CD4-positive, alpha-beta T cell (primary cell): ENCODE data around the gene FNDC8. TPM values are rescaled to one million over a fixed set of nuclear protein-coding genes. Genes with fewer than 3 reads are reported as not detected.

Experiments used
- ATAC-seq: fragments of 200-7000 bp; cut with Tn5 transposase; one replicate; pipeline ENCODE4 v1.10.0; 2022; ENCODE audit warnings: mild to moderate bottlenecking; ENCODE audit not compliant: poor library complexity
- CTCF ChIA-PET: fragments of 350-600 bp; sonication (Branson Sonifier 250); formaldehyde crosslinking; loops from one replicate; lab custom pipeline; 2021; ENCODE audit warnings: antibody characterized with exemption, inconsistent platforms; lab: Charles Lee
- POLR2A ChIA-PET: fragments of 350-600 bp; sonication (Branson Sonifier 250); formaldehyde crosslinking; loops from one replicate; lab custom pipeline; 2021; ENCODE audit warnings: antibody characterized with exemption, inconsistent platforms; lab: Charles Lee
- DNase-seq, 14 experiments: peaks; one replicate each; pipeline ENCODE4 v3.0.0-alpha.2; 2013 to 2020; ENCODE audit warnings: mixed read lengths in 2 of 14
- H3K27ac ChIP-seq, 2 donors: one replicate each; pipeline versions ENCODE4 v1.5.1 to v1.7.0; 2013; ENCODE audit warnings: low read length in 2 of 2, low read depth in 1 of 2, mild to moderate bottlenecking in 1 of 2
- H3K27me3 ChIP-seq, 2 experiments: 1 replicate in 1 of 2; 2 replicates in 1 of 2; pipeline versions ENCODE4 v1.6.1 to v1.7.0; 2013; ENCODE audit warnings: low read length in 2 of 2, control low read depth in 1 of 2, mild to moderate bottlenecking in 1 of 2, moderate library complexity in 1 of 2; ENCODE audit not compliant: insufficient read depth in 2 of 2, control insufficient read depth in 1 of 2
- H3K36me3 ChIP-seq: one replicate; pipeline ENCODE4 v1.6.1; 2013; ENCODE audit warnings: low read length, control low read depth; ENCODE audit not compliant: insufficient read depth
- H3K4me1 ChIP-seq: one replicate; pipeline ENCODE4 v1.6.1; 2013; ENCODE audit warnings: low read length, control low read depth; ENCODE audit not compliant: insufficient read depth
- H3K4me3 ChIP-seq: one replicate; pipeline ENCODE4 v1.5.1; 2013; ENCODE audit warnings: mild to moderate bottlenecking, low read length, moderate library complexity
- H3K9me3 ChIP-seq, 2 experiments: 1 replicate in 1 of 2; 2 replicates in 1 of 2; pipeline versions ENCODE4 v1.6.1 to v1.7.0; 2013; ENCODE audit warnings: low read length in 2 of 2, mild to moderate bottlenecking in 2 of 2, control low read depth in 1 of 2, moderate library complexity in 1 of 2; ENCODE audit not compliant: control insufficient read depth in 1 of 2, insufficient read depth in 1 of 2
- H3K27ac Mint-ChIP-seq: one replicate; pipeline ENCODE4 v1.8.0; 2020; ENCODE audit warnings: mixed read lengths
- H3K27me3 Mint-ChIP-seq: one replicate; pipeline ENCODE4 v1.8.0; 2021; ENCODE audit warnings: mixed read lengths
- H3K36me3 Mint-ChIP-seq: one replicate; pipeline ENCODE4 v1.8.0; 2021; ENCODE audit warnings: low read depth, mixed read lengths
- H3K4me1 Mint-ChIP-seq: one replicate; pipeline ENCODE4 v1.8.0; 2021; ENCODE audit warnings: low read depth, mixed read lengths
- H3K4me3 Mint-ChIP-seq: one replicate; pipeline ENCODE4 v1.8.0; 2020; ENCODE audit warnings: mild to moderate bottlenecking, mixed read lengths
- H3K9me3 Mint-ChIP-seq: one replicate; pipeline ENCODE4 v1.8.0; 2020; ENCODE audit warnings: mixed read lengths
- intact Hi-C, 2 experiments: fragments of 100-400 bp; cut with DNase I in 1 of 2; cut with micrococcal nuclease in 1 of 2; formaldehyde crosslinking; loops; one replicate each; pipeline versions ENCODE4 v1.15.1 to v1.9.0; 2023 to 2025; cut with DNase I, micrococcal nuclease
- total RNA-seq, 174 experiments: library from RNA in 2 of 174; stranded (reverse) in 2 of 174; gene quantifications; one replicate each; pipeline ENCODE4 v1.2.3 and lab custom pipeline; 2021 to 2026
- TF ChIP-seq, protein P1 (sequence below): fragments of 200-600 bp; IDR thresholded peaks from one replicate; pipeline ENCODE4 v1.8.0; 2022; ENCODE audit warnings: antibody characterized with exemption, mild to moderate bottlenecking

The FNDC8 gene
- total RNA-seq, 2 experiments from 2014 or later = not detected

DNA sequence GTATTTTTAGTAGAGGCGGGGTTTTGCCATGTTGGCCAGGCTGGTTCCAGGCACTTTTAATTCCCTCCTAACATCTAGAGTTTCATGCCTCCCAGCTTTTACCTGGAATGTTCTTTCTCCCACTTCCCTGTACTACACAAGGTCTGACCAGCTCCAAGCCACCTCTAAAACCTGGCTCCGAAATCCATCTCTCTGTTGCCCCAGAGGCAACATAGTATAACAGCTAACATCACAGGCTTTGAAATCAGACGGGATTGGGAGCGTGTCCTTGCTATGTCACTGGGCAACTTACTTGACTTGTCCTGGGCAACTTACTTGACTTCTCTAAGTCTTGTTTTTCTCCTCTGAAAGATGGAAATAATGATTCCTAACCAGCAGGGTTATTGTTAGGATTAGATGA is 41.3 kb downstream of the FNDC8 start:
- peaks cover 53% of the 10 kb centered on the region for H3K4me1 ChIP-seq
- Mint-ChIP-seq H3K27ac (peak overlapping the region; percentile 89), H3K9me3 (no peaks in the 10 kb centered on the region), H3K4me1 (peaks cover 67% of the 10 kb centered on the region), H3K36me3 (no peaks in the 10 kb centered on the region), H3K27me3 (no peaks in the 10 kb centered on the region), H3K4me3 (no peak overlapping the region)
- intact Hi-C loops = loop anchor here (5.0 to 10.0 kb wide), 2 partner anchors 642 to 645 kb away; partner anchors contain the start of gene TAF15 (in 2 of the 2)
- TF ChIP-seq, protein P1, sequence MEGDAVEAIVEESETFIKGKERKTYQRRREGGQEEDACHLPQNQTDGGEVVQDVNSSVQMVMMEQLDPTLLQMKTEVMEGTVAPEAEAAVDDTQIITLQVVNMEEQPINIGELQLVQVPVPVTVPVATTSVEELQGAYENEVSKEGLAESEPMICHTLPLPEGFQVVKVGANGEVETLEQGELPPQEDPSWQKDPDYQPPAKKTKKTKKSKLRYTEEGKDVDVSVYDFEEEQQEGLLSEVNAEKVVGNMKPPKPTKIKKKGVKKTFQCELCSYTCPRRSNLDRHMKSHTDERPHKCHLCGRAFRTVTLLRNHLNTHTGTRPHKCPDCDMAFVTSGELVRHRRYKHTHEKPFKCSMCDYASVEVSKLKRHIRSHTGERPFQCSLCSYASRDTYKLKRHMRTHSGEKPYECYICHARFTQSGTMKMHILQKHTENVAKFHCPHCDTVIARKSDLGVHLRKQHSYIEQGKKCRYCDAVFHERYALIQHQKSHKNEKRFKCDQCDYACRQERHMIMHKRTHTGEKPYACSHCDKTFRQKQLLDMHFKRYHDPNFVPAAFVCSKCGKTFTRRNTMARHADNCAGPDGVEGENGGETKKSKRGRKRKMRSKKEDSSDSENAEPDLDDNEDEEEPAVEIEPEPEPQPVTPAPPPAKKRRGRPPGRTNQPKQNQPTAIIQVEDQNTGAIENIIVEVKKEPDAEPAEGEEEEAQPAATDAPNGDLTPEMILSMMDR = no peak
- ChIA-PET CTCF (interaction anchor here (2.0 kb wide), 1 partner anchor 150 kb away, joined by 5 read pairs; no protein-coding TSS in a partner anchor), POLR2A (interaction anchor here (1.0 to 4.4 kb wide), 4 partner anchors 51 to 377 kb away, joined by 3 to 48 read pairs (median 8); partner anchors contain the start of gene SLFN5)
- DNase-seq (no peak), ATAC-seq (no peak)
- H3K36me3 ChIP-seq = no peaks in the 10 kb centered on the region
- H3K27me3 ChIP-seq = no peaks in the 10 kb centered on the region
- peak overlapping the region in 1 of 2 donors; percentile 62 for H3K27ac ChIP-seq
- H3K4me3 ChIP-seq = no peak overlapping the region
- no peaks in the 10 kb centered on the region for H3K9me3 ChIP-seq

DNA sequence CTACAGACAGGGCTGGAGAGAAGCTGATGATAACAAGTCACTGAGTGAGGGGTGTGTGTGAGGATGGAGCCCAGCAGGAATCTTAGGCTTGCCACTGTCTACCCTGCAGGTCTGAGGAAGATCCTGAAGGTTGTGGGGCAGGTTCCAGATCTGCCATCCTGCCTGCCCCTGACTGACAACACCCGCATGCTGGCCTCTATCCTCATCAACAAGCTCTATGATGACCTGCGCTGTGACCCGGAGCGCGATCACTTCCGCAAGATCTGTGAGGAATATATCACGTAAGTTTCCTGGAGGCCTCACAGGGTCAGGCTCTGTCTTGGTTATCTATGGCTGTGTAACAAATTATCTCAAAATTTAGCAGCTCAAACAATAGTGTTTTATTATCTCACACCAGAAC is 42.5 kb downstream of the FNDC8 start:
- no peaks in the 10 kb centered on the region for H3K9me3 ChIP-seq
- Mint-ChIP-seq H3K36me3 (no peaks in the 10 kb centered on the region), H3K4me1 (peaks cover 60% of the 10 kb centered on the region), H3K9me3 (no peaks in the 10 kb centered on the region), H3K27me3 (no peaks in the 10 kb centered on the region), H3K4me3 (no peak overlapping the region), H3K27ac (peak overlapping the region; percentile 89)
- CTCF ChIA-PET = interaction anchor here (0.8 to 2.0 kb wide), 3 partner anchors 149 to 600 kb away, joined by 3 to 5 read pairs (median 5); no protein-coding TSS in a partner anchor
- POLR2A ChIA-PET = interaction anchor here (1.5 to 4.4 kb wide), 3 partner anchors 50 to 79 kb away, joined by 5 to 48 read pairs (median 8); partner anchors contain the start of gene SLFN5
- peaks cover 48% of the 10 kb centered on the region for H3K4me1 ChIP-seq
- DNase-seq = peak in 1 of 14 experiments; percentile 12
- no peak overlapping the region for H3K4me3 ChIP-seq
- intact Hi-C loops = loop anchor here (5.0 to 10.0 kb wide), 2 partner anchors 641 to 643 kb away; partner anchors contain the start of gene TAF15 (in 2 of the 2)
- no peak overlapping the region for H3K27ac ChIP-seq
- TF ChIP-seq, protein P1 = no peak
- no peaks in the 10 kb centered on the region for H3K27me3 ChIP-seq
- no peaks in the 10 kb centered on the region for H3K36me3 ChIP-seq
- ATAC-seq = no peak

DNA sequence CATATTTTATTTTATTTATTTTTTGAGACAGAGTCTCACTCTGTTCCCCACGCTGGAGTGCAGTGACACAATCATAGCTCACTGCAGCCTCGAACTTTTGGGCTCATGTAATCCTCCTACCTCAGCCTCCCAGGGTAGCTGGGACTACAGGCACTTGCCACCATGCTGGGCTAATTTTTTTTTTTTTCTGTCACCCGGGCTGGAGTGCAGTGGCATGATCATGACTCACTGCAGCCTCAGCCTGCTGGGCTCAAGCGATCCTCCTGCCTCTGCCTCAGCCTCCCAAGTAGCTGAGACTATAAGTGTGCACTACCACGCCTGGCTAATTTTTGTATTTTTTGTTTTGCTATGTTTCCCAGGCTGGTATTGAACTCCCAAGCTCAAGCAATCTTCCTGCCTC is 43.3 kb downstream of the FNDC8 start:
- no peak overlapping the region for H3K4me3 Mint-ChIP-seq
- H3K4me1 Mint-ChIP-seq = peaks cover 51% of the 10 kb centered on the region
- Histone ChIP-seq H3K4me3 (no peak overlapping the region), H3K27me3 (no peaks in the 10 kb centered on the region), H3K4me1 (peaks cover 40% of the 10 kb centered on the region), H3K9me3 (no peaks in the 10 kb centered on the region), H3K36me3 (no peaks in the 10 kb centered on the region), H3K27ac (no peak overlapping the region)
- H3K36me3 Mint-ChIP-seq = no peaks in the 10 kb centered on the region
- DNase-seq = peak in 1 of 14 experiments; percentile 20
- H3K27me3 Mint-ChIP-seq = no peaks in the 10 kb centered on the region
- intact Hi-C loops = loop anchor here (5.0 to 10.0 kb wide), 2 partner anchors 640 to 643 kb away; partner anchors contain the start of gene TAF15 (in 2 of the 2)
- ChIA-PET POLR2A (interaction anchor here (2.2 kb wide), 1 partner anchor 49 kb away, joined by 8 read pairs; no protein-coding TSS in a partner anchor), CTCF (interaction anchor here (0.6 to 2.0 kb wide), 5 partner anchors 46 to 599 kb away, joined by 3 to 5 read pairs (median 4); no protein-coding TSS in a partner anchor)
- TF ChIP-seq, protein P1 = no peak
- no peaks in the 10 kb centered on the region for H3K9me3 Mint-ChIP-seq
- peak overlapping the region; percentile 6 for H3K27ac Mint-ChIP-seq
- no peak for ATAC-seq
